Neural progenitor cell (in vitro differentiated cells): ENCODE data around the gene OR6C70.

Experiments used
- EZH2 ChIP-seq: fragments of 200-600 bp; sonication (generic); IDR thresholded peaks from 2 replicates; pipeline ENCODE4 v1.6.1; 2017; ENCODE audit warnings: antibody characterized with exemption, mild to moderate bottlenecking, moderate library complexity
- EZH2phosphoT487 ChIP-seq: fragments of 200-600 bp; sonication (generic); IDR thresholded peaks from 2 replicates; pipeline ENCODE4 v1.6.1; 2017; ENCODE audit warnings: antibody characterized with exemption
- TF ChIP-seq, protein P1 (sequence below): fragments of 200-600 bp; sonication (generic); IDR thresholded peaks from 2 replicates; pipeline ENCODE4 v1.5.1; 2017; ENCODE audit warnings: antibody characterized with exemption, mild to moderate bottlenecking

- TF ChIP-seq, protein P1, sequence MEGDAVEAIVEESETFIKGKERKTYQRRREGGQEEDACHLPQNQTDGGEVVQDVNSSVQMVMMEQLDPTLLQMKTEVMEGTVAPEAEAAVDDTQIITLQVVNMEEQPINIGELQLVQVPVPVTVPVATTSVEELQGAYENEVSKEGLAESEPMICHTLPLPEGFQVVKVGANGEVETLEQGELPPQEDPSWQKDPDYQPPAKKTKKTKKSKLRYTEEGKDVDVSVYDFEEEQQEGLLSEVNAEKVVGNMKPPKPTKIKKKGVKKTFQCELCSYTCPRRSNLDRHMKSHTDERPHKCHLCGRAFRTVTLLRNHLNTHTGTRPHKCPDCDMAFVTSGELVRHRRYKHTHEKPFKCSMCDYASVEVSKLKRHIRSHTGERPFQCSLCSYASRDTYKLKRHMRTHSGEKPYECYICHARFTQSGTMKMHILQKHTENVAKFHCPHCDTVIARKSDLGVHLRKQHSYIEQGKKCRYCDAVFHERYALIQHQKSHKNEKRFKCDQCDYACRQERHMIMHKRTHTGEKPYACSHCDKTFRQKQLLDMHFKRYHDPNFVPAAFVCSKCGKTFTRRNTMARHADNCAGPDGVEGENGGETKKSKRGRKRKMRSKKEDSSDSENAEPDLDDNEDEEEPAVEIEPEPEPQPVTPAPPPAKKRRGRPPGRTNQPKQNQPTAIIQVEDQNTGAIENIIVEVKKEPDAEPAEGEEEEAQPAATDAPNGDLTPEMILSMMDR: no peak
- TF ChIP-seq EZH2phosphoT487 (no peak), EZH2 (no peak)
Observed at GRCh38 chr12:55499810-55500252, 29.9 kb upstream of the OR6C70 start.
